SK-N-SH (cell line): ENCODE measurements around the gene FDXR.

ENCODE experiments used
- FOXJ3 ChIP-seq: sonication (generic); formaldehyde crosslinking; IDR thresholded peaks from 2 replicates; pipeline ENCODE4 v1.5.1; 2020; ENCODE audit warnings: mild to moderate bottlenecking, missing genetic modification reagents
- POLR2AphosphoS5 ChIP-seq: IDR thresholded peaks from 2 replicates; pipeline ENCODE4 v1.6.1; 2012; ENCODE audit warnings: low read depth, low read length
- RAD21 ChIP-seq: IDR thresholded peaks from 2 replicates; pipeline ENCODE4 v1.6.1; 2012; ENCODE audit warnings: mild to moderate bottlenecking, low read length
- SIN3A ChIP-seq: IDR thresholded peaks from 2 replicates; pipeline ENCODE4 v1.6.1; 2012; ENCODE audit warnings: low read depth, mild to moderate bottlenecking, low read length, moderate library complexity, borderline replicate concordance
- SMC3 ChIP-seq: IDR thresholded peaks from 2 replicates; pipeline ENCODE4 v1.6.1; 2012; ENCODE audit warnings: low read depth, low read length, improper control_type of control experiment
- TAF1 ChIP-seq: IDR thresholded peaks from 2 replicates; pipeline ENCODE4 v1.6.1; 2012; ENCODE audit warnings: low read depth, mild to moderate bottlenecking, low read length, moderate library complexity, borderline replicate concordance
- TCF12 ChIP-seq: IDR thresholded peaks from 2 replicates; pipeline ENCODE4 v1.4.0; 2012
- TF ChIP-seq, protein P1 (sequence below): fragments of 200-600 bp; sonication (generic); IDR thresholded peaks from 2 replicates; pipeline ENCODE4 v1.6.1; 2017; ENCODE audit warnings: antibody characterized with exemption, mild to moderate bottlenecking, moderate library complexity
- TF ChIP-seq, protein P2 (sequence below): IDR thresholded peaks from 2 replicates; pipeline ENCODE4 v1.6.1; 2012; ENCODE audit warnings: mild to moderate bottlenecking, low read depth, low read length, moderate library complexity
- TF ChIP-seq, protein P3 (sequence below): IDR thresholded peaks from 2 replicates; pipeline ENCODE4 v1.4.0; 2012; ENCODE audit warnings: low read depth

DNA sequence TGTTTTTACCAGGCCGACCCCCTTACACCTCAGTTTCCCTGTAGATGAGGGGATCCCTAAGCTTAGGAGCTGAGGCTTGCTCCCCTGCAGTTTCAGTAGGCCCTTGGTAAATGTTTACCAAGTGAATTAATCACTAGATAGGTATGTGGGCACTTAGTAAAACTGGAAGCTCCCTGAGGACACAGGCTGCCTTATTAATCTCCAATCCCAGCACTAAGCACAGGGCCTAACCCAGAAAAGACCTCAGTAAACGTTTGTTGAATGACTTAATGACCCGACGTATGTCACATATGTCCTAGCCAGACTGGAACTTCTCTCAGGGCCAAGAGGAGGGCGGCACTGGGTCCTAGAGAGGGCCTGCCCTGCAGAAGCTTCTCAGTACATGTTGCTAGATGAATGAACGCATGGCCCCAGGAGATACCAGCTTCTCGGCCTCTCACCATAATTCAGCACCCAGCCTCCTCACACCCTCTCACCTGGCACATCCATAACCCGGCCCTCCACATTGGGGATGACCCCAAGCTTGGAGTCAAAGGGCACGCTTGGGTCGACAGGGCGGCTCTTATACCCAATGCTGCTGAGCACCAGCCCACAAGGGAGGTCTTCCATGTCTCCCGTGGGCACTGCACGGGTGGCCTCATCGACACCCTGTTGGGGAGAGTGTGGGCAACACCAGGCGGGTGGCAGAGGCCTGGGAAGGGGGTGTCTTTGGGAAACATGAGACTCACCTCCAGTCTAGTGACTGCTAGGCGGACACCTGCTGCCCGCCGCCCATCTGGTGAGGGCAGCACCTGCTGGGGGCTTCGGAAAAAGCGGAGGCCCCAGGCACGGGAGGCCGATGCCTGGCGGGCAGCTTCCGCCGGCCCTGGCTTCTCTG, 9.1 kb downstream of the FDXR start:
- TF ChIP-seq, protein P1, sequence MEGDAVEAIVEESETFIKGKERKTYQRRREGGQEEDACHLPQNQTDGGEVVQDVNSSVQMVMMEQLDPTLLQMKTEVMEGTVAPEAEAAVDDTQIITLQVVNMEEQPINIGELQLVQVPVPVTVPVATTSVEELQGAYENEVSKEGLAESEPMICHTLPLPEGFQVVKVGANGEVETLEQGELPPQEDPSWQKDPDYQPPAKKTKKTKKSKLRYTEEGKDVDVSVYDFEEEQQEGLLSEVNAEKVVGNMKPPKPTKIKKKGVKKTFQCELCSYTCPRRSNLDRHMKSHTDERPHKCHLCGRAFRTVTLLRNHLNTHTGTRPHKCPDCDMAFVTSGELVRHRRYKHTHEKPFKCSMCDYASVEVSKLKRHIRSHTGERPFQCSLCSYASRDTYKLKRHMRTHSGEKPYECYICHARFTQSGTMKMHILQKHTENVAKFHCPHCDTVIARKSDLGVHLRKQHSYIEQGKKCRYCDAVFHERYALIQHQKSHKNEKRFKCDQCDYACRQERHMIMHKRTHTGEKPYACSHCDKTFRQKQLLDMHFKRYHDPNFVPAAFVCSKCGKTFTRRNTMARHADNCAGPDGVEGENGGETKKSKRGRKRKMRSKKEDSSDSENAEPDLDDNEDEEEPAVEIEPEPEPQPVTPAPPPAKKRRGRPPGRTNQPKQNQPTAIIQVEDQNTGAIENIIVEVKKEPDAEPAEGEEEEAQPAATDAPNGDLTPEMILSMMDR, result no peak
- TF ChIP-seq POLR2AphosphoS5 (no peak), FOXJ3 (no peak), SMC3 (no peak), SIN3A (no peak), TCF12 (no peak), TAF1 (no peak), RAD21 (no peak)
- TF ChIP-seq, protein P2, sequence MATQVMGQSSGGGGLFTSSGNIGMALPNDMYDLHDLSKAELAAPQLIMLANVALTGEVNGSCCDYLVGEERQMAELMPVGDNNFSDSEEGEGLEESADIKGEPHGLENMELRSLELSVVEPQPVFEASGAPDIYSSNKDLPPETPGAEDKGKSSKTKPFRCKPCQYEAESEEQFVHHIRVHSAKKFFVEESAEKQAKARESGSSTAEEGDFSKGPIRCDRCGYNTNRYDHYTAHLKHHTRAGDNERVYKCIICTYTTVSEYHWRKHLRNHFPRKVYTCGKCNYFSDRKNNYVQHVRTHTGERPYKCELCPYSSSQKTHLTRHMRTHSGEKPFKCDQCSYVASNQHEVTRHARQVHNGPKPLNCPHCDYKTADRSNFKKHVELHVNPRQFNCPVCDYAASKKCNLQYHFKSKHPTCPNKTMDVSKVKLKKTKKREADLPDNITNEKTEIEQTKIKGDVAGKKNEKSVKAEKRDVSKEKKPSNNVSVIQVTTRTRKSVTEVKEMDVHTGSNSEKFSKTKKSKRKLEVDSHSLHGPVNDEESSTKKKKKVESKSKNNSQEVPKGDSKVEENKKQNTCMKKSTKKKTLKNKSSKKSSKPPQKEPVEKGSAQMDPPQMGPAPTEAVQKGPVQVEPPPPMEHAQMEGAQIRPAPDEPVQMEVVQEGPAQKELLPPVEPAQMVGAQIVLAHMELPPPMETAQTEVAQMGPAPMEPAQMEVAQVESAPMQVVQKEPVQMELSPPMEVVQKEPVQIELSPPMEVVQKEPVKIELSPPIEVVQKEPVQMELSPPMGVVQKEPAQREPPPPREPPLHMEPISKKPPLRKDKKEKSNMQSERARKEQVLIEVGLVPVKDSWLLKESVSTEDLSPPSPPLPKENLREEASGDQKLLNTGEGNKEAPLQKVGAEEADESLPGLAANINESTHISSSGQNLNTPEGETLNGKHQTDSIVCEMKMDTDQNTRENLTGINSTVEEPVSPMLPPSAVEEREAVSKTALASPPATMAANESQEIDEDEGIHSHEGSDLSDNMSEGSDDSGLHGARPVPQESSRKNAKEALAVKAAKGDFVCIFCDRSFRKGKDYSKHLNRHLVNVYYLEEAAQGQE, result no peak
- TF ChIP-seq, protein P3, sequence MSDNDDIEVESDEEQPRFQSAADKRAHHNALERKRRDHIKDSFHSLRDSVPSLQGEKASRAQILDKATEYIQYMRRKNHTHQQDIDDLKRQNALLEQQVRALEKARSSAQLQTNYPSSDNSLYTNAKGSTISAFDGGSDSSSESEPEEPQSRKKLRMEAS, result no peak
